ENCODE measurements around the gene RSPH3.

RSPH3 gene

GRCh38 chr6:158934157-158934556, 65.8 kb downstream of the RSPH3 start:
- DNase-seq (ENCODE audit: low read depth in 2 of 2) = no peak

GRCh38 chr6:158933079-158933595, 66.9 kb downstream of the RSPH3 start:
- DNase-seq (ENCODE audit: low read depth in 2 of 2) = no peak

GRCh38 chr6:158928068-158928467, 71.9 kb downstream of the RSPH3 start:
- no peak for DNase-seq (ENCODE audit: low read depth in 2 of 2)

- DNase-seq (ENCODE audit: low read depth in 2 of 2) = no peak
Measured at GRCh38 chr6:158926414-158926813, 73.6 kb downstream of the RSPH3 start.

- DNase-seq (ENCODE audit: low read depth in 2 of 2) = no peak
Measured at GRCh38 chr6:158924499-158925455, 75.2 kb downstream of the RSPH3 start.

GRCh38 chr6:158923805-158924498, 76.0 kb downstream of the RSPH3 start:
- no peak for DNase-seq (ENCODE audit: low read depth in 2 of 2)
